Body of pancreas (tissue), 4 donors: ENCODE measurements around the gene HSPA5.

Source experiments
- CTCF ChIP-seq, 7 experiments: fragments of 450-650 bp in 4 of 7; fragments of 200-600 bp in 3 of 7; sonication (generic) in 3 of 7; IDR thresholded peaks; one replicate each; pipeline ENCODE4 v1.5.1; 2016 to 2019; ENCODE audit warnings: antibody characterized with exemption in 7 of 7
- POLR2A ChIP-seq, 3 donors: fragments of 450-650 bp; IDR thresholded peaks; one replicate each; pipeline ENCODE4 v1.6.1; 2016; ENCODE audit warnings: antibody characterized with exemption in 3 of 3, mild to moderate bottlenecking in 2 of 3

GRCh38 chr9:125271081-125271480 lies 29.9 kb upstream of the HSPA5 start:
- TF ChIP-seq CTCF (IDR thresholded peaks at IDR 0.05) (no peak), POLR2A (IDR thresholded peaks at IDR 0.05) (no peak)
